GM11168 (cell line): ENCODE data around the gene HMG20B.

Experiments
- in situ Hi-C: fragments of 300-500 bp; cut with MboI; formaldehyde crosslinking; loops from one replicate; pipeline ENCODE4 v1.12.0; 2022; ENCODE audit warnings: low sequenced_read_pairs; ENCODE audit not compliant: unreplicated experiment

The HMG20B gene

GRCh38 chr19:3536429-3537100, 36.2 kb upstream of the HMG20B start:
- in situ Hi-C loops = no loop called here

- in situ Hi-C loops = no loop called here
These were observed 35.7 kb upstream of the HMG20B start for GRCh38 chr19:3537101-3537437.

GRCh38 chr19:3537438-3538240, 35.1 kb upstream of the HMG20B start:
- in situ Hi-C loops = no loop called here

GRCh38 chr19:3538258-3538929, 34.4 kb upstream of the HMG20B start:
- in situ Hi-C loops = no loop called here

- in situ Hi-C loops = no loop called here
These were observed 33.6 kb upstream of the HMG20B start, which contains the start of gene TEKTIP1 for GRCh38 chr19:3538965-3539755. TSS of gene TEKTIP1 (plus strand) at chr19:3539174. CDS start at chr19:3539178, 4 bp downstream.

GRCh38 chr19:3539756-3540118, 33.0 kb upstream of the HMG20B start:
- in situ Hi-C loops = no loop called here

- in situ Hi-C loops = no loop called here
These were observed 29.3 kb upstream of the HMG20B start for GRCh38 chr19:3543150-3544057.

GRCh38 chr19:3544058-3544376, 28.7 kb upstream of the HMG20B start:
- in situ Hi-C loops = no loop called here

- in situ Hi-C loops = no loop called here
These were observed 27.7 kb upstream of the HMG20B start for GRCh38 chr19:3544742-3545668.

GRCh38 chr19:3545669-3546034, 27.1 kb upstream of the HMG20B start:
- in situ Hi-C loops = no loop called here

GRCh38 chr19:3546119-3546518, 26.6 kb upstream of the HMG20B start:
- in situ Hi-C loops = no loop called here

- in situ Hi-C loops = no loop called here
These were observed 25.4 kb upstream of the HMG20B start for GRCh38 chr19:3547301-3547731.

- in situ Hi-C loops = no loop called here
These were observed 24.9 kb upstream of the HMG20B start for GRCh38 chr19:3547767-3548282.

GRCh38 chr19:3548606-3549005, 24.1 kb upstream of the HMG20B start:
- in situ Hi-C loops = no loop called here

GRCh38 chr19:3549816-3550215, 22.9 kb upstream of the HMG20B start:
- in situ Hi-C loops = no loop called here

GRCh38 chr19:3550947-3551791, 21.6 kb upstream of the HMG20B start:
- in situ Hi-C loops = no loop called here

GRCh38 chr19:3551792-3552095, 21.0 kb upstream of the HMG20B start:
- in situ Hi-C loops = no loop called here
